Lower lobe of right lung (tissue), 2 donors: Measurements from ENCODE around the gene SLC9A1. TPM values are rescaled to one million over a fixed set of nuclear protein-coding genes. Genes with fewer than 3 reads are reported as not detected.
"Not testable (repeated sequence)": the region's sequence is repeated elsewhere in the genome, so short reads cannot be mapped to it uniquely, and the experiment has no call there.

ENCODE experiments used
- ATAC-seq, 2 donors: fragments of 200-7000 bp; cut with Tn5 transposase; one replicate each; pipeline ENCODE4 v1.9.1; 2020 to 2022; ENCODE audit warnings: mild to moderate bottlenecking in 2 of 2, moderate library complexity in 2 of 2
- DNase-seq: peaks from one replicate; pipeline ENCODE4 v3.0.0-alpha.2; 2020
- H3K27ac ChIP-seq: fragments of 200-600 bp; one replicate; pipeline ENCODE4 v1.8.0; 2022
- H3K27me3 ChIP-seq: fragments of 200-600 bp; one replicate; pipeline ENCODE4 v1.8.0; 2022; ENCODE audit warnings: low read depth
- H3K36me3 ChIP-seq: fragments of 200-600 bp; one replicate; pipeline ENCODE4 v1.8.0; 2022; ENCODE audit warnings: mild to moderate bottlenecking
- H3K4me1 ChIP-seq: fragments of 200-600 bp; one replicate; pipeline ENCODE4 v1.8.0; 2022
- H3K4me3 ChIP-seq: fragments of 200-600 bp; one replicate; pipeline ENCODE4 v1.8.0; 2022; ENCODE audit warnings: mild to moderate bottlenecking
- H3K9me3 ChIP-seq: fragments of 200-600 bp; one replicate; pipeline ENCODE4 v1.8.0; 2022
- CTCF ChIP-seq: fragments of 200-600 bp; IDR thresholded peaks from one replicate; pipeline ENCODE4 v1.8.0; 2022; ENCODE audit warnings: antibody characterized with exemption, mild to moderate bottlenecking
- intact Hi-C: fragments of 100-400 bp; cut with DNase I; formaldehyde crosslinking; loops from one replicate; pipeline ENCODE4 v1.11.0; 2022
- total RNA-seq: library from RNA; stranded (reverse); fragmentation: NEBNext Ultra II Directional; extraction: Animal tissue kit (Norgen Biotek cat#: 25700); gene quantifications from one replicate; pipeline ENCODE4 v1.2.1, GENCODE V29; 2021
- donor health status: DM: no; HTN: yes; CAD: no; lungs with severe emphysema.

The SLC9A1 gene
- total RNA-seq, 1 donor from 2014 or later: 57.7 TPM

- Histone ChIP-seq H3K27me3 (no peaks in the 10 kb centered on the region), H3K36me3 (peaks cover 12% of the 10 kb centered on the region), H3K9me3 (no peaks in the 10 kb centered on the region), H3K27ac (no peak overlapping the region), H3K4me1 (peaks cover 24% of the 10 kb centered on the region), H3K4me3 (no peak overlapping the region)
- intact Hi-C loops: no loop called here
- no peak for TF ChIP-seq CTCF
- DNase-seq (no peak), ATAC-seq (no peak)
Measured at GRCh38 chr1:27127419-27127818, 27.5 kb downstream of the SLC9A1 start.

GRCh38 chr1:27126391-27126790, 28.5 kb downstream of the SLC9A1 start:
- Histone ChIP-seq H3K36me3 (peaks cover 12% of the 10 kb centered on the region), H3K27me3 (no peaks in the 10 kb centered on the region), H3K9me3 (no peaks in the 10 kb centered on the region), H3K27ac (no peak overlapping the region), H3K4me1 (peaks cover 33% of the 10 kb centered on the region), H3K4me3 (no peak overlapping the region)
- intact Hi-C loops: no loop called here
- TF ChIP-seq CTCF: no peak
- ATAC-seq (no peak), DNase-seq (no peak)

DNA sequence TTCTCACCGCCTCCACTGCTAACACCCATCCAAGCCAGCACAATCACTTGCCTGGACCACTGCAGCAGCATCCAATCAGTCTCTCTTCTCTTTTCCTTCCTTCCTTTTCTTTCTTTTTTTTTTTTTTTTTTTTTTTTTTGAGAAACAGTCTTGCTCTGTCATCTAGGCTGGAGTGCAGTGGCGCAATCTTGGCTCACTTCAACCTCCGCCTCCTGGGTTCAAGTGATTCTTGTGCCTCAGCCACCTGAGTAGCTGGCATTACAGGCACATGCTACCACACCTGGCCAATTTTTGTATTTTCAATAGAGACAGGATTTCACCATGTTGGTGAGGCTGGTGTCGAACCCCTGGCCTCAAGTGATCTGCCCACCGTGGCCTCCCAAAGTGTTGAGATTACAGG, 29.8 kb downstream of the SLC9A1 start:
- H3K27me3 ChIP-seq, intact Hi-C loops, H3K9me3 ChIP-seq, H3K4me3 ChIP-seq: not testable (repeated sequence)
- Histone ChIP-seq H3K36me3 (peaks cover 12% of the 10 kb centered on the region), H3K27ac (peak overlapping the region; percentile 20), H3K4me1 (peaks cover 29% of the 10 kb centered on the region)
- DNase-seq: peak; percentile 78
- peak in 1 of 2 donors; percentile 45 for ATAC-seq

- no peak for TF ChIP-seq CTCF
- H3K27ac ChIP-seq: peak overlapping the region; percentile 41
- no peak overlapping the region for H3K4me3 ChIP-seq
- ATAC-seq (no peak), DNase-seq (no peak)
- H3K9me3 ChIP-seq: no peaks in the 10 kb centered on the region
- H3K4me1 ChIP-seq: peaks cover 36% of the 10 kb centered on the region
- intact Hi-C loops: no loop called here
- H3K36me3 ChIP-seq: peaks cover 12% of the 10 kb centered on the region
- no peaks in the 10 kb centered on the region for H3K27me3 ChIP-seq
Measured at GRCh38 chr1:27124405-27124804, 30.5 kb downstream of the SLC9A1 start.

DNA sequence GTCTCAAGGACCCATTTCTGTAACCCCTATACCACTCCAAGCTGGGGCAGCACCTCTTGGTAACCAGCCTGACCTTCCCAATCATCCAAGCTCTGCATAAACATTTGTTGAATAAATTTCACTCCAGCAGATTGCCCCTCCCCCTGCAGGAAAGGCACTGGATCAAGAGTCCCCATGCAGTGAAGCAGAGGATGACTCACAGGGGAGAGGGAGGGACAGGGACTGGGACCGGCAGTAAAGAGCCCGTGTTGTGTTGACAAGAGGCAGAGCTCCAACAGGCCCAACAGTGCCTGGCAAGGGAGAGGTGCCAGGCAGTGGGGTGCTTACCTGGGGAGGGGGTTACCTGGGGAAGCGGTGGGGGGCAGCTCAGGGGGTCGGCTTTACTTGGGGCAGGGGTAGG, 32.3 kb downstream of the SLC9A1 start:
- H3K4me3 ChIP-seq: no peak overlapping the region
- ATAC-seq (peak; percentile 70 to 82), DNase-seq (peak; percentile 70)
- H3K36me3 ChIP-seq: peaks cover 5% of the 10 kb centered on the region
- H3K27ac ChIP-seq: peak overlapping the region; percentile 76
- H3K4me1 ChIP-seq: peaks cover 51% of the 10 kb centered on the region
- intact Hi-C loops: no loop called here
- no peaks in the 10 kb centered on the region for H3K27me3 ChIP-seq
- H3K9me3 ChIP-seq: no peaks in the 10 kb centered on the region
- no peak for TF ChIP-seq CTCF

- Histone ChIP-seq H3K27ac (no peak overlapping the region), H3K4me1 (peaks cover 66% of the 10 kb centered on the region), H3K4me3 (no peak overlapping the region), H3K36me3 (no peaks in the 10 kb centered on the region), H3K27me3 (no peaks in the 10 kb centered on the region), H3K9me3 (no peaks in the 10 kb centered on the region)
- DNase-seq (no peak), ATAC-seq (no peak)
- no peak for TF ChIP-seq CTCF
- intact Hi-C loops: no loop called here
Measured at GRCh38 chr1:27120854-27121253, 34.1 kb downstream of the SLC9A1 start.
